ENCODE results near the gene DGKQ. TPM values are rescaled to one million over a fixed set of nuclear protein-coding genes. Genes with fewer than 3 reads are reported as not detected.
"Not testable (repeated sequence)": the region's sequence is repeated elsewhere in the genome, so short reads cannot be mapped to it uniquely, and the experiment has no call there.

DGKQ gene
- polyA plus RNA-seq, 2 of the 4 experiments (the other 2 are of a cell fraction), result 2.7 to 7.8 TPM

GRCh38 chr4:925171-925570, 48.2 kb downstream of the DGKQ start (continued):
- TF ChIP-seq FOSB (CRISPR knock-in tag; IDR thresholded peaks at IDR 0.05), result no peak
- TF ChIP-seq CHD4 (IDR thresholded peaks at IDR 0.05; ENCODE audit: borderline replicate concordance), result no peak

GRCh38 chr4:924107-925096, 49.0 kb downstream of the DGKQ start:
- no peak for FAIRE-seq

GRCh38 chr4:921830-922331, 51.5 kb downstream of the DGKQ start:
- no peak for FAIRE-seq
- CTCF ChIA-PET, result interaction anchor here (1.0 kb wide), 1 partner anchor 179 kb away, joined by 3 read pairs; no protein-coding TSS in a partner anchor
- Histone ChIP-seq H3K27ac (no peak overlapping the region), H3K9me3 (no peaks in the 10 kb centered on the region), H3K4me2 (no peak overlapping the region), H3K4me1 (no peaks in the 10 kb centered on the region), H3K4me3 (no peak overlapping the region)
- POLR2A ChIA-PET, result no interaction called here
- DNase-seq (ENCODE audit: low read depth in 1 of 2, low spot score in 1 of 2), result no peak
- TF ChIP-seq PBX3 (IDR thresholded peaks at IDR 0.05) (no peak), EHF (CRISPR knock-in tag; IDR thresholded peaks at IDR 0.05) (no peak), TFCP2L1 (CRISPR knock-in tag; IDR thresholded peaks at IDR 0.05) (no peak), ZFP36 (IDR thresholded peaks at IDR 0.05; ENCODE audit: borderline replicate concordance, partially characterized antibody) (no peak), RAD21 (conservative IDR thresholded peaks at IDR 0.05 in 1 of 2, IDR thresholded peaks at IDR 0.05 in 1 of 2) (no peak), CBX2 (IDR thresholded peaks at IDR 0.05; ENCODE audit: borderline replicate concordance, low read depth) (no peak), ZSCAN20 (CRISPR knock-in tag; IDR thresholded peaks at IDR 0.05) (no peak), RFX5 (IDR thresholded peaks at IDR 0.05) (no peak), JUNB (IDR thresholded peaks at IDR 0.05) (no peak), ZC3H11A (IDR thresholded peaks at IDR 0.05) (no peak), CHD4 (IDR thresholded peaks at IDR 0.05; ENCODE audit: borderline replicate concordance) (no peak)
- WGBS (ENCODE audit: missing lambda C conversion rate), result 96% methylated on average over 17 of the region's 17 CpGs
- no peak for ATAC-seq

More at GRCh38 chr4:924107-925096, 49.0 kb downstream of the DGKQ start:
- no peak for TF ChIP-seq ZC3H11A (IDR thresholded peaks at IDR 0.05)
- no peak for TF ChIP-seq CHD4 (IDR thresholded peaks at IDR 0.05; ENCODE audit: borderline replicate concordance)
- no peak for TF ChIP-seq JUNB (IDR thresholded peaks at IDR 0.05)
- TF ChIP-seq POLR2AphosphoS2 (conservative IDR thresholded peaks at IDR 0.05; ENCODE audit: low read length), result no peak
- Histone ChIP-seq H3K4me1 (no peaks in the 10 kb centered on the region; the same call in 2 of the 3 replicates), H3K27ac (no peak overlapping the region), H3K9me3 (no peaks in the 10 kb centered on the region), H3K4me3 (no peak overlapping the region), H3K4me2 (no peak overlapping the region)
- DNase-seq (ENCODE audit: low read depth in 1 of 2, low spot score in 1 of 2) (no peak), ATAC-seq (peak in 1 of 2 experiments; percentile 25; a peak in 1 of 6 replicates)
- 85% methylated on average over 11 of the region's 18 CpGs for WGBS (ENCODE audit: missing lambda C conversion rate)
- POLR2A ChIA-PET, result no interaction called here
- CTCF ChIA-PET, result no interaction called here

DNA sequence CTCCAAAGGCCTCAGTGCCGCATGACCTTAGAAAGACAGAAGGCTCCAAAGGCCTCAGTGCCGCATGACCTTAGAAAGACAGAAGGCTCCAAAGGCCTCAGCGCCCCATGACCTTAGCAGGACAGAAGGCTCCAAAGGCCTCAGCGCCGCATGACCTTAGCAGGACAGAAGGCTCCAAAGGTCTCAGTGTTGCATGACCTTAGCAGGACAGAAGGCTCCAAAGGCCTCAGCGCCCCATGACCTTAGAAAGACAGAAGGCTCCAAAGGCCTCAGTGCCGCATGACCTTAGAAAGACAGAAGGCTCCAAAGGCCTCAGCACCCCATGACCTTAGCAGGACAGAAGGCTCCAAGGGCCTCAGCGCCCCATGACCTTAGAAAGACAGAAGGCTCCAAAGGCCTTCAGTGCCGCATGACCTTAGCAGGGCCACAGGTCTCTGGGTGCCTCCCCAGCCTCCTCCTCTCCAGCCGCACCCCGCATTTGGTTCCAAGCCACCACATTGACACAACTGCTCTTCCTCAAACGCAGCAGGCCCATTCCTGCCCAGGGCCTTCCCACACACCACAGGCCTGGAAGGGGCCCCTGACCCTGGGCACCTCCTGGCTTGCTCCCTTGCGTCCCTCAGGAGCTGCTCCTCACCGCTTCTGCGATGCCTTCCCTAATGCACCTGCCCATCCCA, 54.2 kb downstream of the DGKQ start:
- CTCF ChIA-PET; DNase-seq (ENCODE audit: low read depth in 1 of 2, low spot score in 1 of 2); POLR2A ChIA-PET; H3K4me2 ChIP-seq; ATAC-seq; H3K27ac ChIP-seq; FAIRE-seq; H3K4me3 ChIP-seq; H3K9me3 ChIP-seq; H3K4me1 ChIP-seq: not testable (repeated sequence)
- 94% methylated on average over 9 of the region's 15 CpGs for WGBS (ENCODE audit: missing lambda C conversion rate)

DNA sequence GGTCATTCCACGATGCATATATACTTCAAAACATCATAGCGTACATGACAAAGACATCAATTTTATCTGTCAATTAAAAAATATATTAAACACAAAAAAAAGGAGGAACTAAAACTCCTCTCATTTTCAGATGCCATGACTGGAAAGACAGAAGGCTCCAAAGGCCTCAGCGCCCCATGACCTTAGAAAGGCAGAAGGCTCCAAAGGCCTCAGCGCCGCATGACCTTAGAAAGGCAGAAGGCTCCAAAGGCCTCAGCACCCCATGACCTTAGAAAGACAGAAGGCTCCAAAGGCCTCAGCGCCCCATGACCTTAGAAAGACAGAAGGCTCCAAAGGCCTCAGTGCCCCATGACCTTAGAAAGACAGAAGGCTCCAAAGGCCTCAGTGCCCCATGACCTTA, 54.8 kb downstream of the DGKQ start:
- POLR2A ChIA-PET; FAIRE-seq; H3K4me2 ChIP-seq; H3K4me3 ChIP-seq; H3K4me1 ChIP-seq; H3K27ac ChIP-seq; ATAC-seq; H3K9me3 ChIP-seq; DNase-seq (ENCODE audit: low read depth in 1 of 2, low spot score in 1 of 2); CTCF ChIA-PET: not testable (repeated sequence)
- WGBS (ENCODE audit: missing lambda C conversion rate), result 74% methylated on average over 6 of the region's 6 CpGs

All from A549 (cell line).